Measurements from ENCODE around the gene ATP13A1.

ATP13A1 gene

DNA sequence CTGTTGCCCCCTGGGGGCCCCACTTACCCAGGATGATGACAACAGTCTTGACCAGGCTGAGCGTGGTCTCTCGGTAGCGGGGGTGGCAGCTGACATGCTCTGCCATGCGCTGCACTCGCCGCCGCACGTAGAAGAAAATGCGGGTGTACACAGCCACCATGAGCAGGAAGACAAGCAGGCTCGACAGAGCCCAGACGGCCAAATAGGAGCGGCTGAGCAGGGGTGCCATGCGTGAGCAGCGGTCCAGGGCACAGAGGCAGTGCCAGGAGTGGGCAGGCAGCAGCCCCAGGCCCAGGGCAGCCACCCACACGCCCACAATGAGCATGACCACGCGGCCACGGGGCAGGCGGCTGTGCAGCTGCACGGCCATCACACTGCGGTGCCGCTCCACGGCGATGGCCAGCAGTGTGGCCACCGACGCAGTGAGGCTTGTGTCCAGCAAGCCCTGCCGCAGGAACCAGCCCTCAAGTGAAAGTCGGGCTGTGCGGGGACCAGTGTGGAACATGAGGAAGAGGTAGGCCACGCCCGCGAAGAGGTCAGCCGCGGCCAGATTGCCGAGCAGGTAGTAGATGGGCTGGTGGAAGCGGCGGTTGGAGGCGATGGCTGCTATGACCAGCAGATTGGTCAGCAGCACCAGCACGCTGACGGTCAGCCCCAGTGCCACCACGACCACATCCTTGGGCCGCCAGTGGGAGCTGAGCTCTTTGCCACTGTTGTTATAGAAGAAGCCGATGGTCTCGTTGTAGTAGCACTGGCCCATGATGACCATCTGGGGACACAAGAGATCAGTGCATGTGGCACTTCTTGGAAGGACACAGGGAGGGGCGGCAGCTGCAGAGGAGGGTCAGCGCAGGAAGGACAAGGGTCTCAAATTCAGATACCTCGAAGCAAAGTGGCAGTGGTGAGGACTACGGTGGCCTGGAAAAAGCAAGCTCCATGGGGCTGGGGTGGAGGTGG is 36.7 kb downstream of the ATP13A1 start:
- H3K9me3 ChIP-seq = no peaks in the 10 kb centered on the region

DNA sequence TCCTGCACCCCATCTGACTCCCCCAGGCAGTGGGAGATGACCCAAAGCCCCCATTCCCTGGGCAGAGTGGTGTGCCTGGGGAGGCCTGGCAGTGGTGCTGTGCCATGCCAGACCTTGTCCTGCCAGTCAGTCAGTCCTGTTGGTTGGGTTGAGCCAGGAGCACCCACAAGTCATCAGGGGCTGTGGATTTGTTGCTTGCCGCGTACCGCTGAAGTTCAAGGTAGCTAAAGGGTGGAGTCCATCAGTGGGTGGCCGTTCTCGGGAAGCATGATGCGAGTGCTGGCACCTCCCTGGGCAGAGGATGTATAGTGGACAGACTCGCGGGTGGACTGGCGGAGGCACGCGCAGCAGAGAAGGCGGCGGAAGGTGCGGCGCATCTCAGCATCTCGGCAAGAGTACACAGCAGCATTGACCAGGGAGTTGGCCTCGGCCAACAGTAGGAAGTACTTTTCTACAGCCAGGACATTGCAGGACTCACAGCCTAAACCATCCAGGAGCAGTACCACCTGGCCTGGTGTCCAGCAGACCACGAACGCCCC is 39.4 kb downstream of the ATP13A1 start:
- Histone ChIP-seq H3K27ac (no peak overlapping the region), H3K4me3 (ENCODE audit: low read depth in 1 of 2, low read length in 1 of 2) (no peak overlapping the region), H3K27me3 (no peaks in the 10 kb centered on the region), H3K9me3 (no peaks in the 10 kb centered on the region), H3K4me1 (ENCODE audit: control insufficient read depth in 1 of 2, insufficient read depth in 1 of 2, low read depth in 1 of 2, low read length in 1 of 2) (peaks cover 21 to 26% of the 10 kb centered on the region in 2 experiments), H3K36me3 (peaks cover 66% of the 10 kb centered on the region)
- TF ChIP-seq, protein P1, sequence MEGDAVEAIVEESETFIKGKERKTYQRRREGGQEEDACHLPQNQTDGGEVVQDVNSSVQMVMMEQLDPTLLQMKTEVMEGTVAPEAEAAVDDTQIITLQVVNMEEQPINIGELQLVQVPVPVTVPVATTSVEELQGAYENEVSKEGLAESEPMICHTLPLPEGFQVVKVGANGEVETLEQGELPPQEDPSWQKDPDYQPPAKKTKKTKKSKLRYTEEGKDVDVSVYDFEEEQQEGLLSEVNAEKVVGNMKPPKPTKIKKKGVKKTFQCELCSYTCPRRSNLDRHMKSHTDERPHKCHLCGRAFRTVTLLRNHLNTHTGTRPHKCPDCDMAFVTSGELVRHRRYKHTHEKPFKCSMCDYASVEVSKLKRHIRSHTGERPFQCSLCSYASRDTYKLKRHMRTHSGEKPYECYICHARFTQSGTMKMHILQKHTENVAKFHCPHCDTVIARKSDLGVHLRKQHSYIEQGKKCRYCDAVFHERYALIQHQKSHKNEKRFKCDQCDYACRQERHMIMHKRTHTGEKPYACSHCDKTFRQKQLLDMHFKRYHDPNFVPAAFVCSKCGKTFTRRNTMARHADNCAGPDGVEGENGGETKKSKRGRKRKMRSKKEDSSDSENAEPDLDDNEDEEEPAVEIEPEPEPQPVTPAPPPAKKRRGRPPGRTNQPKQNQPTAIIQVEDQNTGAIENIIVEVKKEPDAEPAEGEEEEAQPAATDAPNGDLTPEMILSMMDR (IDR thresholded peaks at IDR 0.05) = no peak

More for the DNA sequence above, 36.7 kb downstream of the ATP13A1 start:
- Histone ChIP-seq H3K27me3 (no peaks in the 10 kb centered on the region), H3K4me3 (ENCODE audit: low read depth in 1 of 2, low read length in 1 of 2) (peak overlapping the region in 1 of 2 experiments; percentile 53), H3K4me1 (ENCODE audit: control insufficient read depth in 1 of 2, insufficient read depth in 1 of 2, low read depth in 1 of 2, low read length in 1 of 2) (peaks cover 18 to 25% of the 10 kb centered on the region in 2 experiments), H3K36me3 (peaks cover 88% of the 10 kb centered on the region), H3K27ac (no peak overlapping the region)
- TF ChIP-seq, protein P1 (IDR thresholded peaks at IDR 0.05) = no peak

DNA sequence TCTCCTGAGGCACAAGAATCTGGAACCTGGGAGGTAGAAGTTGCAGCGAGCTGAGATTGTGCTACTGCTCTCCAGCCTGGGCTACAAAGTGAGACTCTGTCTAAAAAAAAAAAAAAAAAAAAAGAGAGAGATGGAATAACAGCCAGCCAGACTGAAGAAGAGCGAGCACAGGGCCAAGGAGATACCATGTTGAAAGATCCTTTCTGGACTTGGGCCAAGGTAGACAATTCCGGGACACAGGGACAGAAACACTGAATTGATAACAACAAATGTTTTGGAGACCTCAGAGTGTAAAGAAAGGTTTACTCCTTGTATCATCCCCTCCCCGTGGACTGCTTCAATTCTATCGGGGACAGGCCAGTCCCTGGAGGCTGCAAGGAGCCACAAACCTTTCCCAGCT is 40.1 kb downstream of the ATP13A1 start:
- H3K4me3 ChIP-seq (ENCODE audit: low read depth in 1 of 2, low read length in 1 of 2) = no peak overlapping the region
- H3K36me3 ChIP-seq = peaks cover 59% of the 10 kb centered on the region
- TF ChIP-seq, protein P1 (IDR thresholded peaks at IDR 0.05) = no peak
- no peaks in the 10 kb centered on the region for H3K27me3 ChIP-seq
- no peak overlapping the region for H3K27ac ChIP-seq
- no peaks in the 10 kb centered on the region for H3K9me3 ChIP-seq
- H3K4me1 ChIP-seq (ENCODE audit: control insufficient read depth in 1 of 2, insufficient read depth in 1 of 2, low read depth in 1 of 2, low read length in 1 of 2) = peaks cover 18 to 26% of the 10 kb centered on the region in 2 experiments

DNA sequence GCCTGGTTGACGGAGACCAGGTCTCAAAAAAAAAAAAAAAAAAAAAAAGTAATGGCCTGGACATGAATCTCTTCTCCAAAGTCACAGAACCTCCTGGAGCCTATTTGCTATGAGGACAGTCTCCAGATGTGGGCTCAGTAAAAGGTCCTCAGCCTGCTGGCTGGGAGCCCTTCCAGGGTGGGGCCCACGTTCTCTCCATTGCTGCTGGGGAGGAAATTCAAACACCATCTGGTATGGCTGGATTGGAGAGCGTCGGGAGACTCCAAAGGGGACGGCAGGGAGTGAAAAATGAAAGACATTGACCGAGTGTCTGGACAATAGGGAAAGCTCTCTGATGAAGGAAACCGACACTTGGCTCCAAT is 43.6 kb downstream of the ATP13A1 start:
- no peaks in the 10 kb centered on the region for H3K9me3 ChIP-seq
- peaks cover 33% of the 10 kb centered on the region for H3K36me3 ChIP-seq
- peaks cover 13 to 17% of the 10 kb centered on the region in 2 experiments for H3K4me1 ChIP-seq (ENCODE audit: control insufficient read depth in 1 of 2, insufficient read depth in 1 of 2, low read depth in 1 of 2, low read length in 1 of 2)
- H3K27me3 ChIP-seq = peaks cover 9% of the 10 kb centered on the region
- H3K27ac ChIP-seq = no peak overlapping the region
- H3K4me3 ChIP-seq (ENCODE audit: low read depth in 1 of 2, low read length in 1 of 2) = no peak overlapping the region
- TF ChIP-seq, protein P1 (IDR thresholded peaks at IDR 0.05) = no peak

DNA sequence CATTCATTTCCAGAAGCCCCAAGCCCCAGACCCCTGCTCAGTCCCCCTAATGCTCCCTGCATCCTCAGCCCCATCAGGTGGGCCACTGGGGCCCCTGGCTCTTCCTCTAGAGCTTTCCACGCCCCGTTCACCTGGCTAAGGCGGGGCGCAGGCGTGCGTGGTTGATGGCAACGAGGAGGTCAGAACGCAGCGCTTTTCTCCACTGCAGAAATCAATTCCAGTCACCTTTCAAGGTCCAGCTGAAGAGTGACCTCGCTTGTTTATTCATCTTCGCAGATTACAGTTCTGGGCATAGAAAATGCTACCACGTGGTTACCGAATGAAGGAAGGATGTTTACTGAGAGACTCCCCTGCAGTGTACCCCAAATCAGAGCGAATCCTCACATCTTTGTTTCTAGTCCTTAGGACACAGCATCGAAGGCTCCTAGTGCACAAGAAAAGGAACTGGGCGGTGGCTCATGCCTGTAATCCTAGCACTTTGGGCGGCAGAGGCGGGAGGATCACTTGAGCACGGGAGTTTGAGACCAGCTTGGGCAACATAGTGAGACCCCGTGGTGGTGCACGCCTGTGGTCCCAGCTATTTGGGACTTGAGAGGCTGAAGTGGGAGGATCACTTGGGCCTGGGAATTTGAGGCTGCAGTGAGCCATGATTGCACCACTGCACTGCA is 44.2 kb downstream of the ATP13A1 start:
- TF ChIP-seq, protein P1 (IDR thresholded peaks at IDR 0.05) = no peak
- H3K4me1 ChIP-seq (ENCODE audit: control insufficient read depth in 1 of 2, insufficient read depth in 1 of 2, low read depth in 1 of 2, low read length in 1 of 2) = peaks cover 13 to 17% of the 10 kb centered on the region in 2 experiments
- peak overlapping the region; percentile 57 to 64 for H3K4me3 ChIP-seq (ENCODE audit: low read depth in 1 of 2, low read length in 1 of 2)
- H3K27me3 ChIP-seq = peaks cover 9% of the 10 kb centered on the region
- H3K27ac ChIP-seq = peak overlapping the region; percentile 41
- peaks cover 28% of the 10 kb centered on the region for H3K36me3 ChIP-seq
- H3K9me3 ChIP-seq = no peaks in the 10 kb centered on the region

Measured in neutrophil (primary cell).